ENCODE measurements around the gene EMP1. TPM values are rescaled to one million over a fixed set of nuclear protein-coding genes. Genes with fewer than 3 reads are reported as not detected.

Gene EMP1
- total RNA-seq, 1 donor from 2014 or later: 19.0 TPM

GRCh38 chr12:13187399-13187798 lies 9.1 kb upstream of the EMP1 start:
- Mint-ChIP-seq H3K27ac (peak overlapping the region; percentile 54), H3K4me3 (no peak overlapping the region), H3K36me3 (no peaks in the 10 kb centered on the region), H3K4me1 (peaks cover 17% of the 10 kb centered on the region), H3K9me3 (no peaks in the 10 kb centered on the region), H3K27me3 (ENCODE audit: low read depth) (no peaks in the 10 kb centered on the region)
- no peak for DNase-seq (ENCODE audit: low spot score in 2 of 2, unreplicated experiment in 2 of 2)
- TF ChIP-seq, protein P1, sequence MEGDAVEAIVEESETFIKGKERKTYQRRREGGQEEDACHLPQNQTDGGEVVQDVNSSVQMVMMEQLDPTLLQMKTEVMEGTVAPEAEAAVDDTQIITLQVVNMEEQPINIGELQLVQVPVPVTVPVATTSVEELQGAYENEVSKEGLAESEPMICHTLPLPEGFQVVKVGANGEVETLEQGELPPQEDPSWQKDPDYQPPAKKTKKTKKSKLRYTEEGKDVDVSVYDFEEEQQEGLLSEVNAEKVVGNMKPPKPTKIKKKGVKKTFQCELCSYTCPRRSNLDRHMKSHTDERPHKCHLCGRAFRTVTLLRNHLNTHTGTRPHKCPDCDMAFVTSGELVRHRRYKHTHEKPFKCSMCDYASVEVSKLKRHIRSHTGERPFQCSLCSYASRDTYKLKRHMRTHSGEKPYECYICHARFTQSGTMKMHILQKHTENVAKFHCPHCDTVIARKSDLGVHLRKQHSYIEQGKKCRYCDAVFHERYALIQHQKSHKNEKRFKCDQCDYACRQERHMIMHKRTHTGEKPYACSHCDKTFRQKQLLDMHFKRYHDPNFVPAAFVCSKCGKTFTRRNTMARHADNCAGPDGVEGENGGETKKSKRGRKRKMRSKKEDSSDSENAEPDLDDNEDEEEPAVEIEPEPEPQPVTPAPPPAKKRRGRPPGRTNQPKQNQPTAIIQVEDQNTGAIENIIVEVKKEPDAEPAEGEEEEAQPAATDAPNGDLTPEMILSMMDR (IDR thresholded peaks at IDR 0.05; ENCODE audit: unreplicated experiment): no peak

GRCh38 chr12:13189264-13189663 lies 7.3 kb upstream of the EMP1 start:
- H3K27ac Mint-ChIP-seq: no peak overlapping the region
- DNase-seq (ENCODE audit: low spot score in 2 of 2, unreplicated experiment in 2 of 2): no peak
- H3K4me3 Mint-ChIP-seq: no peak overlapping the region
- no peaks in the 10 kb centered on the region for H3K36me3 Mint-ChIP-seq
- peaks cover 33% of the 10 kb centered on the region for H3K4me1 Mint-ChIP-seq
- no peaks in the 10 kb centered on the region for H3K27me3 Mint-ChIP-seq (ENCODE audit: low read depth)
- no peaks in the 10 kb centered on the region for H3K9me3 Mint-ChIP-seq
- TF ChIP-seq, protein P1 (IDR thresholded peaks at IDR 0.05; ENCODE audit: unreplicated experiment): no peak

DNA sequence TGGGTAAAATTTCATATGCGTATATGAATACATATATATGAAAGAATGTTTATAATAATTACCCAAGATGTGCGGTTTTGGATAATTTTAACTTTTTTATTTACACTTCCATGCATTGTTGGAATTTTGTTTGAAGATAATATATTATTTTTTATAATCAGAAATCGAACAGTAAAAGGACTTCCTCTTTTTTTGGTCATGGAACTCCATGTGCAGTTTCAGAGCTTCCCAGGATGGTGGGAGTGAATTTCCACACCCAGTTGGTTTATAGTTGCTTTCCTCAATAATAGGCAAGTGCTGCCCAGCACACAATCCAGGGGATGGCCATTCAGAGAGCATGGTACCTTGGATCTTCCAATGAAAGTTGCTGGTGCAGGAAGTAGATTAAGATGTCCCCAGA lies 6.3 kb upstream of the EMP1 start:
- no peak for DNase-seq (ENCODE audit: low spot score in 2 of 2, unreplicated experiment in 2 of 2)
- Mint-ChIP-seq H3K4me3 (no peak overlapping the region), H3K27me3 (ENCODE audit: low read depth) (no peaks in the 10 kb centered on the region), H3K4me1 (peaks cover 43% of the 10 kb centered on the region), H3K36me3 (no peaks in the 10 kb centered on the region), H3K9me3 (no peaks in the 10 kb centered on the region), H3K27ac (no peak overlapping the region)
- TF ChIP-seq, protein P1 (IDR thresholded peaks at IDR 0.05; ENCODE audit: unreplicated experiment): no peak

DNA sequence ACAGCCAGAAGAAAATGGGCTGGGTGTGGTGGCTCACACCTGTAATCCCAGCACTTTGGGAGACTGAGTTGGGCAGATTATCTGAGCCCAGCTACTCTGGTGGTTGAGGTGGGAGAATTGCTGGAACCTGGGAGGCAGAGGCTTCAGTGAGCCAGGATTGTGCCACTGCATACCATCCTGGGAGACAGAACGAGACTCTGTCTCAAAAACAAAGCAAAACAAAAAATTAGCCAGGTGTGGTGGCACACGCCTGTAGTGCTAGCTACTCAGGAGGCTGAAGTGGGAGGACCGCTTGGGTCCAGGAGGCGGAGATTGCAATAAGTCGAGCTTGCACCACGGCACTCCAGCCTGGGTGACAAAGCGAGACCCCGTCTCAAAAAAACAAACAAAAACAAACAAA lies 3.8 kb upstream of the EMP1 start:
- H3K27ac Mint-ChIP-seq: peak overlapping the region; percentile 83
- DNase-seq (ENCODE audit: low spot score in 2 of 2, unreplicated experiment in 2 of 2): no peak
- no peaks in the 10 kb centered on the region for H3K9me3 Mint-ChIP-seq
- no peaks in the 10 kb centered on the region for H3K36me3 Mint-ChIP-seq
- TF ChIP-seq, protein P1 (IDR thresholded peaks at IDR 0.05; ENCODE audit: unreplicated experiment): no peak
- peaks cover 54% of the 10 kb centered on the region for H3K4me1 Mint-ChIP-seq
- no peak overlapping the region for H3K4me3 Mint-ChIP-seq
- H3K27me3 Mint-ChIP-seq (ENCODE audit: low read depth): no peaks in the 10 kb centered on the region

- DNase-seq (ENCODE audit: low spot score in 2 of 2, unreplicated experiment in 2 of 2): no peak
- H3K27ac Mint-ChIP-seq: peak overlapping the region; percentile 94
- no peak overlapping the region for H3K4me3 Mint-ChIP-seq
- TF ChIP-seq, protein P1 (IDR thresholded peaks at IDR 0.05; ENCODE audit: unreplicated experiment): no peak
- no peaks in the 10 kb centered on the region for H3K27me3 Mint-ChIP-seq (ENCODE audit: low read depth)
- peaks cover 60% of the 10 kb centered on the region for H3K4me1 Mint-ChIP-seq
- no peaks in the 10 kb centered on the region for H3K36me3 Mint-ChIP-seq
- no peaks in the 10 kb centered on the region for H3K9me3 Mint-ChIP-seq
Observed at GRCh38 chr12:13193505-13194231, 2.9 kb upstream of the EMP1 start.

Data from mesothelial cell of epicardium (in vitro differentiated cells).